Measurements from ENCODE around the gene STUM.
"Not testable (repeated sequence)": the region's sequence is repeated elsewhere in the genome, so short reads cannot be mapped to it uniquely, and the experiment has no call there.

STUM gene, protein sequence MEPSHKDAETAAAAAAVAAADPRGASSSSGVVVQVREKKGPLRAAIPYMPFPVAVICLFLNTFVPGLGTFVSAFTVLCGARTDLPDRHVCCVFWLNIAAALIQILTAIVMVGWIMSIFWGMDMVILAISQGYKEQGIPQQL
- 0 to 0.06 reads per million in 2 experiments for total RNA-seq

DNA sequence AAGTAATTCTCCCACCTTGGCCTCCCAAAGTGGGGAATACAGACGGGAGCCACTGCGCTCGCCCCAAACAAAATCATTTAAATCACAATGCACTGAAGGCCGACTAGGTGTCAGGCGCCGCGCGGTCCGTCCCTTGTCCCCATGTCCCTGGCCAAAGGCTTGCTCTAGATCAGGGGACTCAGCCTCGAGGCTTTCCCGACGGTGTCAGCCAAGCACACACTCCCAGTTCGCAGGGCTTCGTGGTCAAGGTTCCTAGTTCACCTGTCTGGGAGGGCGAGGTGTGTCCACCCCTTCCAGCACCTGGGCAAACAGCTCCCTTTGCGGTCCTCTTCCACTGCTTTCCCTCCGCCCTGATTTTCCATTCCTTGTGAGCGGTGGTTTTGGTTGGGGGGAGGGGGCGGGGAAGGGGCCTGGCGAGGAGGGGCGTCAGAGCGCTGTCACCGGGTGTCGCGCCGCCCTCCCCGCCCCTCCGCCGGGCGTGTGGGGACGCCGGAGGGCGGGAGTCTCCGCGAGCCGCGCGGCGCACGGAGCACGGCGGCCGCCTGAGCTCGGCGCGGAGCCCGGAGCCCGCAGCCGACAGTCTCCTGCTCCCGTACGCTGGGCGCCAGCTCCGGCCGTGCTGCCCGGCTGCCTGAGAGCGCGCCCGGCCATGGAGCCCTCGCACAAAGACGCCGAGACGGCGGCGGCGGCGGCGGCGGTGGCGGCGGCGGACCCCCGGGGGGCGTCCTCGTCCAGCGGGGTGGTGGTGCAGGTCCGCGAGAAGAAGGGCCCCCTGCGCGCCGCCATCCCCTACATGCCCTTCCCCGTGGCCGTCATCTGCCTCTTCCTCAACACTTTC lies at the start of gene STUM:
Gene STUM (plus strand): TSS at position 509 of the 838 bp plus-strand sequence. CDS start 141 bp downstream, at position 650.
- no peak for DNase-seq (ENCODE audit: low read depth)

DNA sequence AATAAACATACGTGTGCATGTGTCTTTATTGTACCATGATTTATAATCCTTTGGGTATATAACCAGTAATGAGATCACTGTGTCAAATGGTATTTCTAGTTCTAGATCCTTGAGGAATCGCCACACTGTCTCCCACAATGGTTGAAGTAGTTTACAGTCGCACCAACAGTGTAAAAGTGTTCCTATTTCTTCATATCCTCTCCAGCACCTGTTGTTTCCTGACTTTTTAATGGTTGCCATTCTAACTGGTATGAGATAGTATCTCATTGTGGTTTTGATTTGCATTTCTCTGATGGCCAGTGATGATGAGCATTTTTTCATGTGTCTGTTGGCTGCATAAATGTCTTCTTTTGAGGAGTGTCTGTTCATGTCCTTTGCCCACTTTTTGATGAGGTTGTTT lies 48.9 kb upstream of the STUM start:
- DNase-seq (ENCODE audit: low read depth): not testable (repeated sequence)

DNA sequence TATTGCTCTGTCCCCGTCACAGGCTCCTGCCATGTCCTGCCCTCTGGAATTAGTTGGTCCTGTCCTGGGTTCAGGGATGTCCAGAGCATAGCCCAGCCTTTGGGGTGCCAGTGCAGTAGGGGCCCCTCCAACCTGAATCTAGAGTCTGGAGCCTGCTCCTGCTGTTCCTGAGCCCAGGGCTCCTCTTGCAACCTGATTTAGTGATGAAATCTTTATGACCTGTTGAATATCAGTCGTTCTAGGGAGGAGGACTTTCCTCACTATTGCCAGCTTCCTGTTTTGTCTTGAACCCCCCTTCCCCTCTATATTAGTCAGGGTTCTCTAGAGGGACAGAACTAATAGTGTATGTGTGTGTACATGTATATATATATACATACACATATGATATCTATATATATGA lies 42.5 kb upstream of the STUM start:
- DNase-seq (ENCODE audit: low read depth): no peak

DNA sequence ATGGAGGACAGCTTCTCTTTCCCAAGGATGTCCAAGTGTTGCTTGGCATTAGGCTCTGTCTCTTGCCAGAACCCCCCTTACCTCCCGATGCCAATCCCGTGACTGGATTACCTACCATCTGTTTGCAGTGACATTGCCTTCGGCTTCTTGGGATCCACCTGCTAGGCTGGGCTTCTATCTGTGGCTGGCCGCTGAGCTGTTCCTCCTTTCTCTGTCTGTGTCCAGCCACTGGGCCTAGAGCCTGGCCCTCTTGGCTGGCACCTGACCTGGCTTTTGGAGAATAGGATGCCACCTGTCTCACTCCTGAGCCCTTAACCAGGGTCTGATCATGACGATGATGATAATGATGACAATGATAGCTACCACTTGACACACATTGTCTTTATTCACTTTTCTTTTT lies 41.6 kb upstream of the STUM start:
- DNase-seq (ENCODE audit: low read depth): no peak

DNA sequence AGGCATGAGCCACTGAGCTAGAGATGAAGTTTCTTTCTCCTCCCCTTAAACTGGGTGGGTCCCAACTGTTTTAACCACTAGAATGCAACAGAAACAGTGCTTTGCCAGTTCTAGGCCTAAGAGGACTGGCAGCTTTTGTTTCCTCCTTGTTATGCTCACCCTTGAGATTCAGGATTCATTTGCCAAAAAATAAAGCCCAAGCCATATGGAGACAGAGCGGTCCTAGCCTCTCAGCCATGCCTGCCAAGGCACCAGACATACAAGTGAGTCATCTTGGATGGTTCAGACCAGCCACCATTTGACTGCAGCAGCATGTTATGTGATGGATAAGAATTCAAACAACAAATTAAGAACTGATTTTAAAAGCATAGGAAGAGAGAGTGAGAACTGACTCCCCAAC lies 38.1 kb upstream of the STUM start:
- no peak for DNase-seq (ENCODE audit: low read depth)

DNA sequence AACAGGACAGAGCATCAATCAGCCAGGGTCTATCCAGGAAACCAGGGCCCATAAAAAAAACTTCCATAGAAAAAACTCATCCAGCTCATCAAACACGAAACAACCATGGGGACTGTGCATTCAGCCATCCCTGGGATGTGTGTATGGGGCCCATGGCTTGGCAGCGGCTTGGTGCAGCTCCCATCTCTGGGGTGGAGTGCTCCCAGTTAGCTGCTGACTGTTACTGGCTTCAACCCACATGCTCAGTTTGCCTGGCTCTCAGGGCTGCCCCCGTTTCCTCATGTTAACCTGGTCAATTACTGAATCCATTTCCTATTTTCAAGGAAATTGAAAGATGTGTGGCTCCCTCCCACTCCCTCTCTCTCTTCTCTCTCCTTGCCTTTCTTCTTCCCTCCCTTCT lies 37.3 kb upstream of the STUM start:
- no peak for DNase-seq (ENCODE audit: low read depth)

DNA sequence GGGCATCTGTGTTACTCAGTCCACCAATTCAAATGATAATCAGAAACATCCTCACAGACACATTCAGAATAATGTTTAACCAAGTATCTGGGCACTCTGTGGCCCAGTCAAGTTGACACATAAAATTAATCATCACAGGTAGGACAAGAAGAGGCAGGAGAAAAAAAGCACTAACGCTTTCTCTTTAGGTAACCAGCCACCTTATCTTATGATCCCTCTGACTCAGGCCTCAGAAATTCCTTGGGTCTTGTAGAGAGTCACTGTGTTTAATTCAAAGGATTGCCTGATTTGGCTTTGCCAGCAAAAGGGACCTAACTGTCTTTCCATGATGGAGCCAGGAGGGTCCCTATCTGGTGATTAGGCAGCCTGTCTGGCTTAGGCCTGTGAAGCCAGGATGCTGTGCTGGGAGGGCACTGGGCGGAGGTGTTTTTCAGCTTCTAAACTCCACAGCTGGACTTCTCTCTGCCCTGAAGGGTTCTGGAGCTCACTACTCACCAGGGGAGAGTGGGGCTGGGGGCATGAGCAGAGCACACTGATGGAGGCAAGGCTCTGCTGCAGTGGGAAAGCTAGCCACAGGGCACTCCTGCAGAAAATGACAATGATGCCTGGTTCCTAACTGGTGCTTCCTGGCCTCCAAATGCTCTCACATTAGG lies 36.4 kb upstream of the STUM start:
- no peak for DNase-seq (ENCODE audit: low read depth)

DNA sequence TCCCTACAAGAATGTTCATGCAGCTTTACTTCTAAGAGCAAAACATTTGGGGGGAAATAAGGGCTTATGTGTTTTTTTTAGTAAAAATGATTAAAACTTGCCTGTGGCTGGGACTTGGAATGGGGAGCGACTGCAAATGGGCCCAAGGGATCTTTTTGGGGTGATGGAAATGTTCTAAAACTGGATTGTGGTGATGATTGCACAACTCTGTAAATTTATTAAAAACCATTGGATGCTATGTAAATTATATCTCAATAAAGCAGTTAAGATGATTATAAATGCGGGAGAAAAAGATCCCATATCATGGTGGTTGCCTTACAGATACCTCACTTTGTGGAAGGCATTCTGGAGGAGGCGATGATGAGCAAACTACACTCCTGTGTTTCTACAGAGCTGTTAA lies 30.2 kb upstream of the STUM start:
- no peak for DNase-seq (ENCODE audit: low read depth)

DNA sequence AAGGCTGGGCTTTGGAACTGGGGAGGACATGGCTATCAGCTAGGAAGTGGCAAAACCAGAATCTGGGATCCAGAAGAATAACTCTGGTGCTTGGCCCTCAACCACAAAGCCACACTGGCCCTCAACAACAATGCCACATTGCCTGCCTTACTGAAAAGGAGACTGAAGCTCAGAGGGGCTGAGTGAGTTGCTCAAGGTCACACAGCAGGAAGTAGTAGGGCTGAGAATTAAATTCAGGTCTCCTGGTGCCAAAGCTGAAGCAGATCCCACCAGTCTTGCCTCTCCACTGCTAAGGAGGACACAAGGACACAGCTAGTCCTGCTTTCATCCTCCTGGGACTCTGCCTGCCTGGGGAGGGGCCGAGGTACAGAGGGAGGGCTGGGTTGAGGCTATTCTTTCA lies 29.4 kb upstream of the STUM start:
- no peak for DNase-seq (ENCODE audit: low read depth)

DNA sequence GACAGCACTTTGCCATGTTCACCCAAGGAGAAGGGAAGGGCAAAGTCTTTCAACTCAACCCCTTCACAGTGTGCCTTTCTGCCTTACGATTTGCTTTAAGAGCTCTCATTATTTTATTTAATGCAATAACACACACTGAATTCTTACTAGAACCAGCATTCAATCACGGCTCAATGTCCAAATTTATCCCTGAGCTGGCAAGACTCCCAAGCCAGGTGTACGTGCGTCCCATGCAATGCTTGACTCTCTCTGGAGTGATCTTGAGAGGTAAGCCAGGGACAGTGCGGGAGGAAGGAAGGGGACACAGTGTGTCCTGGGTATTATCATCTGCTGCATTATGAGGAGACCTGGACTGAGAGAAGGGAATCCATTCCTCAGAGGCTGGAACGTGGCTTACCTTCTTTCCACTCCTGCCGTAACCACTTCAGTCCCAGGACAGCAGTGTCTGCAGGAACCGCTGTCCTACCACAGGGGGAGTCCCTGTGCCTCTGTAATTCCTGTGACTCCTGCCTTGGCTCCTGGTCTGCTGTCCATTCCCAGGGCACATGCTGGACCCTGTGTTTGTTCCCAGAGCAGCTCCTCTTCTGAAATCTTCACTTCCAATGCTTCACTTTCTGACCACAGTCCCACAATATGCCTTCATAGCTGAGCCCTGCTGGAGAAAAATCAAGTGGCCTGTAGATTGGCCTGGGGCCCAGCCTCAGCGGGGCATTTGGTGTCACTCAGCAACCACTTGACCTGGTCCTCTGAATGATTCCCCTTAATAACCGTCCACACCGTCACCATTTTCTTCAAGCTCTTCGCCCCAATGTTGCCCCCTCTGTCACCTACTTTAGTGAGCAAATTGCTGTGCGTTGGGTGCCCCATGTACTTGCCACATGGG lies 28.6 kb upstream of the STUM start:
- DNase-seq (ENCODE audit: low read depth): no peak

DNA sequence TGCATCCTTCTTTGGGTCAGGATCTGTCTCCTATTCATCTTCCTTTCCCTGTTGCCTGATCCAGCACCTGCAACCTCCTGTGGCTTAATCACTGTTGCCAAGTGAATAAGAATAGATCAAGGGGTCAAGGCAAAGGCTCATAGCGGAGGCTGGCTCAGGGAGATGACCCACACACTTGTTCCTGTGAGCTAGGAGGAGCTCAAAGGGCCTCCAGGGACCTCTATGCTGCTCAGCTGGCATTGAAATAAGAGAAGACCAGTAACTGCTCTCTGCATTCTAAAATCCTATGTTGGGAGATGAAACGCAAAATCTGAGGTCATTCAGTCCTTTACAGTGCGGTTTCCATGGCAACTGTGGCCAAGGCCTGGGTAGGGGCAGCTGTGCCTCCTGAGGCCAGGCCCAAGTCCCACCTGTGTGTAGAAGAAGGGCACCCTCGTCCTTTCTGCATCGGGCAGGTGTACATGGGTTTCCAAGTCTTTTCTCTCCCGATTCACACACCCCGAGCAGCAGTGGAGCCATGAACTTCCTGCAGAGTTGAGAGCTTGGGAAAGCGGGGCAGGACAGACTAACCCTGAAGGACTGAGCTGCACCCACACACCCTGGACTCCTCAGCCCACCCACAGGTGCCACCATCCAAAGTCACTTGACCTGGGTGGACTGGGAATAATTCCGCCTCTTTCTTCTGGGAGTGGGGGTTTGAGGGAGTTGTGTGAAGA lies 27.8 kb upstream of the STUM start:
- no peak for DNase-seq (ENCODE audit: low read depth)

DNA sequence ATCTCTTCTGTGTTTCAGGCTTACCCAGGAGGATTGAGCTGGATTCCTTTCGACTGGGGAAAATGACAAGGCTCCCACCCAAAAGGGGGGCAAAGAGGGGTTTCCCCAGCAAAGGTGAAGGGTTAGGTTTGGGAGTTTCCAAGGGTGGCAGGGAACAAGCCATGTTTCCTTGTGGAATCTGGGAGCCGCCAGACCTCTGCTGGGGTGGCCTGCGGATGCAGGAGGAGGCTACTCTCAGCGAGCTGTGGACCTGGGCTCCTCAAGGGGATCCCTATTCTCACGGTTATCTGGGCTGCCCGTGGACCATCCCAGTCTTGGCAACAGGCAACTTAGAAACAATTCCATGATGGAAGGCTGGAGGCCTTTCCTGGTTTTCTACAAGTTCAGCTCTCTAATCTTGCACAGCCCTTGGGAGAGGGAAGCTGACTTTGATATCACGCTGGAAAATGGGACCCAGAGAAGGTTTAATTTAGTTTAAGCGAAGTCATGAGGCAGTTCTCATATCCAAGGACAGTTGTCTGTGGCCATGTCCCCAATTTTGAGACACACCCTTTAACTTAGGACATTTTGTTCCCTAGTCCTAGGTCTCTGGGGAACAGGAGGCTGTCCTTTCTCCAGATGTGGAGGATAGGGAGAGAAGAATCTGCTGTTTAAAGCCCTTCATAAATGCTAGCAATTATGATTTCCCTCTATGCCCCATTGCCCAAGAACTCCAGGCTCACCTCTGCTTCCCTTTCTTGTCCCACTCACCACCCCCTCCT lies 24.7 kb upstream of the STUM start:
- DNase-seq (ENCODE audit: low read depth): no peak

DNA sequence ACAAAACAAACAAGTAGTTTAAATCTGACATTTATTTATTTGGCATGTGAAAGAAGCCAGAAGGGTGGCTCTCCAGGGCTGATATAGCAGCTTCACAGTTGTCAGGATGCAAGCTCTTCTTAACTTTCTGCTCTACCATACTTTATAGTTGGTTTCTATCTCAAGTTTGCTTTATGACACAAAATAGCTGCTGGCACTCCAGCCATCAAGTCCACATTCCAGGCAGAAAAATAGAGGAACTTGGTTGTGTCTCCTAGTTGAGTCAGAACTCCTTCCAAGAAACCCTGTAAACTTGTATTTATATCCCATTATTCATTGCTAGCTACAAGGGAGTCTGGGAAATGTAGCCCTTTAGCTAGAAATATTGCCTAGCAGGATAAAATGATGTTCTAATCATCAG lies 24.0 kb upstream of the STUM start:
- DNase-seq (ENCODE audit: low read depth): no peak

DNA sequence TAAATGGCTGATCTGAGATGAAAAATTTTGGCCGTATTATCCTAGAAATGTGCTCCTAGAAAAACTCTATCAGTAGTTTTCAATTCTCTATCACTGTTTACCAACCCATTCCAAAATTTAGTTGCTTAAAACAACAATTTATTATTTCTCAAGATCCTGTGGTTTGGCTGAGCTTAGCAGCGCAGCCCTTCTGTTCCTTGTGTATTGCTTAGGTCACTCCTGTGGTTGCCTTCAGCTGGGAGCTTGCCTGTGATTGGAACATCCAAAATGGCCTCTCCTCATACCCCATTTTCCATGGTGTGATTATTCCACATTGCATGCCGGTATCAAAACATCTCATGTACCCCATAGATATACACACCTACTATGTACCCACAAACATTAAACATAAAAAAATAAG lies 22.8 kb upstream of the STUM start:
- DNase-seq (ENCODE audit: low read depth): no peak

DNA sequence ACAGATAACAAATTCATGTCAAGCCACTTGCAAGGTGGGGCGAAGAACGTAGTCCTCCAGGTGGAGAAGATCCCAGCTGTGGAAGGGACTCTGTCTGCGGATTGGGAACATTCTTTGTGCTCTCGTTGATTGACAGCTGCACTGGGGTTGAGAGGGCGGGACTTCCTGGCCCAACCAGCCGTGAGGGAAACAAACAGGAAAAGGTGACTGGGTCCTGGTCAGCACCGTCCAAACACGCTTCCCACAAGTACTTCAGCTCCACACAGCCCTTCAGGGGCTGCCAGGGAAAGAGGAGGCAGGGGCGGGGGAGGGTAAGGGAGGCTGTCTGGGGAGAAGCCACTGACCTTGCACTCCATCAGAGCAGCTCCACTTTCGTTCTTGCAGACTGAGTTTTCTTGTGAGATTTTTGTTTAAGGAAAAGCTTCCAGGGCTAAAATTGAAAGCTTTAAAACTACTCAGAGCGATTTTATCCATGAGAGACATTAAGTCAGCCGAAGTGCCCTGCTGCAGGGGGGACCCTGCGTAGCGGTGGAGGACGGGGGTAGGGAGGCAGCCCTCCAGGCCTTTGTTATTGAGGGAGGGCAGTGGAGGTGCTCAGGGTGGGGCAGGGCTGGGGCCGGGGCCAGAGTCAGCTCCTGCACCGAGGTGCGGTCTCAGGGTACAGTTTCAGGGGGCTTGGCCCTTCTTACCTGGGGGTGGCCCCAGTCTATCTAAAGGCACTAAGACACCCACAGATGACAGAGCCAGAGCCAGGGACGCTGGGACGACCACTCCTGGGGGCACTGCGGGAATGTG lies 21.6 kb upstream of the STUM start:
- DNase-seq (ENCODE audit: low read depth): no peak

DNA sequence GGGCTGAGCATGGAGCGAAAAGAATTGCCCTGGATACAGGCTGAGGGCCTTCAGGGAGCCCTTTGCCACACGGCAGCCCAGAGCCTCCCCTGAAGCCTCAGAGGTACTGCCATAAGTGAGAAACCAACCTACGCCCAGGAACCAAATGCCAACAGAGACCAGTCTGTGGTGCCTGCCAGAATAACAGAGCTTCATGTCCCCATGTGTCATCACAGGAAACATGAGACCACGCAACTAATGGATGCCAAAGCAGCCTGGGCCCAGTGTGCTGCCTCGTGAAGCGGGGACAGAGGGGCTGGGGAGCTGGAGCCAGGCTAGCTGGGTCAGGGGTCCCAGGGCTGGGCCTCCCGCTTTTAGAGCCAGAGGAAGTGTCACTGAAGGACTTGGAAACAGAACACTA lies 18.7 kb upstream of the STUM start:
- no peak for DNase-seq (ENCODE audit: low read depth)

DNA sequence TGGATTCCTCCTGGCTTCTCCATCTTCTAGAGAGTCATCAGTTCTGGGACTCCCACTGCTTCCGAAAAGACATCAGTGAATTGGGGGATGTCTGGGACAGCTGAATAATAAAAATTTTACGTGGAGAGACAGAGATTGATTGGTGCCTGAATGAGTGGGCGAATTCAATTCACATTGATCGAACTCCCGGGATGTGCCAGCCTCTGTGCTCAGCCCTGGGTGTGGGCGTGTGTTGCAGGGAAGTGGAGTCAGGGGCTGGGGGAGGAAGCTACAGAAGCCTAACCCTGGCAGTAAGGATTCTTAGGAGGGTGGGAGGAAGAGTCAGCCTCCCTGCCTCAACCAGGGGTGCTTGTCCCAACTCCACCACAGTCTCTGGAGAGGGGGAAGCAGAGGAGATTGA lies 18.0 kb upstream of the STUM start:
- no peak for DNase-seq (ENCODE audit: low read depth)

DNA sequence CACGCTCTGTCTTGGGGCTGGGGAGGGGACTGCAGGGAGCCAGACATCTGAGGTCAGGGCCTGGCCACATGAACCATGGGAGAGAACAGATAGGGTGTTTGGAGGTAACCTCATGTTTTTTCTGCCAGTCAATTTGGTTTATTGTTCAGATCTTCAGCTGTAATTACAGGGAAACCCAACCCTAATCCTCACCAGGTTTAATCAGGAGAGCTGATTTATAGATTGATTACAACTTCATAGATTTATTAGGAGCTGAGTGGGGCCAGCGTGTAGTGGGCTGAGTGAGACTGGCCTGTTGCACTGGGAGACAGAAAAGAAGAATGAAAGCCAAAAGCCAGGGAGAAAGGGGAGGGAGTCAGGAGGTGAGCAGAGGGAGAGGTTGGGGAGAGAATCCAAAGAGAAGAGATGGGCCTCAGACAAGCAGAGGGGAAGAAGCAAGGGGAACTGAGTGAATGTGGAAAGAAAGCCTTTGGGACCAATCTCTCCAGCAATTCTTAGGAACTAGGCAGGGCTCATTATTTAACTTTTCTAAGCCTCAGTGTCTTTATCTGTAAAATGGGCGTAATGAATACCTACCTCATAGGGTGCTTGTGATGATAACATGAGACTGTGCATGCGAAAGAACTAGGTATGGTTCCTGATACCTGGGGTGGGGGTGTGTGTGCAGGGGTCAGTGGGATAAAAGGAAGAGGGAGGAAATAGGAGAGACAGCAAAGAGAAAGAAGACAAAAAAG lies 17.0 kb upstream of the STUM start:
- DNase-seq (ENCODE audit: low read depth): no peak

DNA sequence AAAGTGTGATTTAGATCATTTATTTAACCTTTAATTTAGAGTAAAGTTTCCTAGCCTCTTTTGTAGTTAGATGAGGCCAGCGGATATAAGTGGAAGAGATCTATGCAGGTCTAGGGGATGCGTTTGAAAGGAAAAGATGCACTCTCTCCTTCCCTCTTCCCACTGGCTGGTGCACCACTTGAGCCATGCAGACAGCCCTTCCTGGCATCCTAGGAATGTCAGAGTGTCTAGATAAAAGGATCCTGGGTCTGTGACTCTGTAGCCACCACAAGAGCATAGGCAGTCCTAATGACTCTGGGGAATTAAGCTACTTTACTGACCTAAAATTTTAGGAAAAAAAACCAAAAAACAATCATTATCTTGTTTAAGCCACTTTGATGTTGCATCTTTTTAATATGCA lies 16.0 kb upstream of the STUM start:
- no peak for DNase-seq (ENCODE audit: low read depth)
